Measurements from ENCODE around the gene GAS7. TPM values are rescaled to one million over a fixed set of nuclear protein-coding genes. Genes with fewer than 3 reads are reported as not detected.

Gene GAS7
- total RNA-seq, 1 experiment from 2014 or later, result 6.0 TPM

- H4K91ac ChIP-seq (ENCODE audit: insufficient read length, low read depth, low read length), result no peak overlapping the region
- no peak overlapping the region for H2BK120ac ChIP-seq (ENCODE audit: low read depth, low read length, poor library complexity, severe bottlenecking)
- no peaks in the 10 kb centered on the region for H3K9me3 ChIP-seq (ENCODE audit: control insufficient read depth, low read depth, low read length)
- H2AFZ ChIP-seq (ENCODE audit: low read length), result no peak overlapping the region
- no peak overlapping the region for H4K8ac ChIP-seq (replicated peaks; ENCODE audit: insufficient read length, low read depth, low read length)
- Mint-ChIP-seq H3K36me3 (ENCODE audit: insufficient read depth in 1 of 3, low read depth in 3 of 3) (no peaks in the 10 kb centered on the region), H3K27ac (no peak overlapping the region), H3K9me3 (no peaks in the 10 kb centered on the region), H3K4me3 (no peak overlapping the region; a peak in 1 of 5 replicates), H3K27me3 (ENCODE audit: low read depth) (peaks cover 2% of the 10 kb centered on the region; the same call in 1 of the 2 replicates), H3K4me1 (peaks cover 10 to 18% of the 10 kb centered on the region in 2 experiments)
- H3K18ac ChIP-seq (ENCODE audit: insufficient read length, low read depth, low read length), result no peak overlapping the region
- no peaks in the 10 kb centered on the region for H3K79me2 ChIP-seq (ENCODE audit: insufficient read depth, low read length)
- no peak overlapping the region for H3K56ac ChIP-seq (ENCODE audit: insufficient read length, low read depth, low read length)
- no peaks in the 10 kb centered on the region for H3K79me1 ChIP-seq (ENCODE audit: insufficient read depth, low read depth, low read length, poor library complexity, severe bottlenecking)
- H3K4ac ChIP-seq (ENCODE audit: low read depth, low read length), result no peak overlapping the region
- H3T11ph ChIP-seq (ENCODE audit: low read length), result no peak overlapping the region
- no peak overlapping the region for H2BK20ac ChIP-seq (ENCODE audit: low read depth, low read length, poor library complexity, severe bottlenecking)
- H2BK12ac ChIP-seq (ENCODE audit: insufficient read length, low read depth, low read length), result no peak overlapping the region
- WGBS (ENCODE audit: extremely low coverage, insufficient read length, low lambda C conversion rate), result no CpG with 5 or more reads among the region's 12 CpGs
- H3K27me3 ChIP-seq (ENCODE audit: insufficient read depth, low read length), result no peaks in the 10 kb centered on the region
- H3K4me2 ChIP-seq (ENCODE audit: insufficient read depth, insufficient read length, low read length), result no peak overlapping the region
- no peak overlapping the region for H2BK5ac ChIP-seq (ENCODE audit: insufficient read length, low read length)
- no peak overlapping the region for H3K23ac ChIP-seq (ENCODE audit: insufficient read length, low read depth, low read length)
- no peak for TF ChIP-seq CTCF (conservative IDR thresholded peaks at IDR 0.05)
- H2AK5ac ChIP-seq (ENCODE audit: insufficient read length, low read length), result no peak overlapping the region
- H3K27ac ChIP-seq (ENCODE audit: insufficient read length, low read depth, low read length), result no peak overlapping the region
- no peaks in the 10 kb centered on the region for H3K4me1 ChIP-seq (ENCODE audit: insufficient read depth, low read length)
- no peaks in the 10 kb centered on the region for H4K20me1 ChIP-seq (ENCODE audit: control insufficient read depth, insufficient read depth, insufficient read length)
- H4K5ac ChIP-seq (ENCODE audit: insufficient read length, low read depth, low read length), result no peak overlapping the region
- no peak overlapping the region for H2BK15ac ChIP-seq (ENCODE audit: low read depth, low read length)
- H3K14ac ChIP-seq (ENCODE audit: insufficient read depth, low read length), result no peak overlapping the region
- H3K23me2 ChIP-seq (ENCODE audit: insufficient read length, low read depth, low read length, poor library complexity, severe bottlenecking), result no peaks in the 10 kb centered on the region
- no peak for DNase-seq
- no peak overlapping the region for H3K9ac ChIP-seq (ENCODE audit: extremely low read depth, insufficient read length, low read length)
Observed at GRCh38 chr17:9931144-9931741, 267.2 kb downstream of the GAS7 start.
